GM12878 (cell line): ENCODE measurements around the gene SPINK7. TPM values are rescaled to one million over a fixed set of nuclear protein-coding genes. Genes with fewer than 3 reads are reported as not detected.

Experiments
- ATAC-seq: fragments of 200-7000 bp; cut with Tn5 transposase; 3 replicates; pipeline ENCODE4 v1.9.1; 2020; ENCODE audit warnings: mild to moderate bottlenecking, moderate library complexity
- BruUV-seq: library from RNA; stranded (reverse); fragments of 400-500 nt; replicated peaks from 2 replicates; lab custom pipeline; 2021; lab: Mats Ljungman, UMichigan
- CTCF ChIA-PET: fragments of 300-600 bp; sonication (Branson Sonifier 250); formaldehyde crosslinking; extraction: SDS; loops from one replicate; lab custom pipeline; 2021; ENCODE audit warnings: inconsistent platforms; lab: Yijun Ruan, JAX
- POLR2A ChIA-PET: fragments of 350-600 bp; formaldehyde crosslinking; extraction: SDS; loops from one replicate; lab custom pipeline; 2021; ENCODE audit warnings: inconsistent platforms; lab: Charles Lee
- RAD21 ChIA-PET: fragments of 300-600 bp; sonication (Branson Sonifier 250); formaldehyde crosslinking; loops from one replicate; lab custom pipeline; 2023; ENCODE audit warnings: antibody characterized with exemption; ENCODE audit not compliant: unreplicated experiment; lab: Charles Lee
- SMC1A ChIA-PET: fragments of 300-600 bp; sonication (Branson Sonifier 250); formaldehyde crosslinking; loops from one replicate; lab custom pipeline; 2023; ENCODE audit not compliant: unreplicated experiment, uncharacterized antibody; lab: Charles Lee
- DNase-seq: peaks from one replicate; pipeline ENCODE4 v3.0.0-alpha.2; 2011; ENCODE audit warnings: low read depth, low spot score
- FAIRE-seq: peaks from 3 replicates; lab custom pipeline; 2011; peaks lifted over from hg19 to GRCh38; lab: Jason Lieb, UNC
- H2AFZ ChIP-seq: 2 replicates; pipeline ENCODE4 v1.6.0; 2011; ENCODE audit warnings: low read depth, low read length, control low read depth; ENCODE audit not compliant: control insufficient read depth
- H3K27ac ChIP-seq: 2 replicates; pipeline ENCODE4 v1.5.1; 2011; ENCODE audit warnings: control low read depth; ENCODE audit not compliant: control insufficient read depth, insufficient read depth
- H3K27me3 ChIP-seq, 2 experiments: replicated peaks in 1 of 2; 2 replicates each; pipeline versions ENCODE4 v1.6.0 to v1.6.1; 2011; ENCODE audit warnings: low read length in 1 of 2; ENCODE audit not compliant: control insufficient read depth in 2 of 2, insufficient read depth in 2 of 2
- H3K36me3 ChIP-seq, 2 experiments: 2 replicates each; pipeline ENCODE4 v1.5.1; 2011; ENCODE audit warnings: low read length in 1 of 2; ENCODE audit not compliant: control insufficient read depth in 2 of 2, insufficient read depth in 2 of 2
- H3K4me1 ChIP-seq: 2 replicates; pipeline ENCODE4 v1.6.1; 2011; ENCODE audit warnings: mild to moderate bottlenecking, low read length, moderate library complexity, mixed read lengths; ENCODE audit not compliant: control insufficient read depth, insufficient read depth
- H3K4me2 ChIP-seq: 2 replicates; pipeline ENCODE4 v1.6.0; 2011; ENCODE audit warnings: control low read depth; ENCODE audit not compliant: control insufficient read depth, insufficient read depth
- H3K4me3 ChIP-seq: fragments of 200-600 bp; sonication (generic); 2 replicates; pipeline ENCODE4 v1.5.1; 2016
- H3K79me2 ChIP-seq: 2 replicates; pipeline ENCODE4 v1.6.0; 2011; ENCODE audit warnings: low read length; ENCODE audit not compliant: control insufficient read depth, insufficient read depth
- H3K9ac ChIP-seq: 2 replicates; pipeline ENCODE4 v1.8.0; 2011; ENCODE audit warnings: low read length, control low read depth, mixed read lengths; ENCODE audit not compliant: control insufficient read depth, insufficient read depth
- H3K9me3 ChIP-seq: replicated peaks from 3 replicates; pipeline ENCODE4 v1.5.1; 2011; ENCODE audit warnings: mild to moderate bottlenecking, low read length; ENCODE audit not compliant: control insufficient read depth, insufficient read depth
- H4K20me1 ChIP-seq: 2 replicates; pipeline ENCODE4 v1.6.0; 2011; ENCODE audit not compliant: control insufficient read depth, insufficient read depth
- ATF3 ChIP-seq: IDR thresholded peaks from 2 replicates; pipeline ENCODE4 v1.6.1; 2011; ENCODE audit warnings: low read depth, mild to moderate bottlenecking, low read length, moderate library complexity, borderline replicate concordance; ENCODE audit errors: extremely low read depth
- CHD4 ChIP-seq: fragments of 200-600 bp; sonication (generic); IDR thresholded peaks from 2 replicates; pipeline ENCODE4 v1.6.1; 2016; ENCODE audit warnings: mild to moderate bottlenecking
- CREB1 ChIP-seq: IDR thresholded peaks from 2 replicates; pipeline ENCODE4 v1.6.1; 2012; ENCODE audit warnings: low read depth, mild to moderate bottlenecking, inconsistent platforms
- IKZF1 ChIP-seq: fragments of 450-650 bp; conservative IDR thresholded peaks from 2 replicates; pipeline ENCODE4 v1.6.1; 2017; ENCODE audit warnings: antibody characterized with exemption, mild to moderate bottlenecking
- MYB ChIP-seq: fragments of 150-350 bp; IDR thresholded peaks from 2 replicates; pipeline ENCODE4 v1.6.1; 2014; ENCODE audit warnings: mild to moderate bottlenecking, low read depth, low read length, borderline replicate concordance
- NFYA ChIP-seq: IDR thresholded peaks from 2 replicates; pipeline ENCODE4 v1.6.1; 2011; ENCODE audit warnings: low read depth, mild to moderate bottlenecking, low read length, improper control_type of control experiment, borderline replicate concordance
- NR2F1 ChIP-seq: fragments of 450-650 bp; conservative IDR thresholded peaks from 2 replicates; pipeline ENCODE4 v1.6.1; 2017; ENCODE audit warnings: mild to moderate bottlenecking
- POLR2AphosphoS2 ChIP-seq: IDR thresholded peaks from 2 replicates; pipeline ENCODE4 v1.6.1; 2011; ENCODE audit warnings: low read depth, mild to moderate bottlenecking, low read length, improper control_type of control experiment, moderate library complexity
- REST ChIP-seq: IDR thresholded peaks from 2 replicates; pipeline ENCODE4 v1.6.1; 2012; ENCODE audit warnings: mild to moderate bottlenecking, low read depth, low read length
- RUNX3 ChIP-seq: IDR thresholded peaks from 2 replicates; pipeline ENCODE4 v1.6.1; 2012; ENCODE audit warnings: low read length, inconsistent platforms
- SMARCA5 ChIP-seq: fragments of 450-650 bp; IDR thresholded peaks from 2 replicates; pipeline ENCODE4 v1.6.1; 2017; ENCODE audit warnings: mild to moderate bottlenecking
- SMC3 ChIP-seq: IDR thresholded peaks from 2 replicates; pipeline ENCODE4 v1.6.1; 2011; ENCODE audit warnings: low read length, improper control_type of control experiment, borderline replicate concordance
- SREBF2 ChIP-seq: IDR thresholded peaks from 2 replicates; pipeline ENCODE4 v1.6.1; 2012; ENCODE audit warnings: mild to moderate bottlenecking, low read length
- WGBS: methylation state at CpG from one replicate; pipeline ENCODE4 v1.1.6; 2016; ENCODE audit warnings: low lambda C conversion rate; ENCODE audit not compliant: insufficient replicate concordance, insufficient coverage; ENCODE audit errors: missing lambda C conversion rate; 5-methylcytosine and 5-hydroxymethylcytosine counted together
- in situ Hi-C: fragments of 300-500 bp; cut with MboI; formaldehyde crosslinking; loops from 9 replicates; pipeline ENCODE4 v1.14.3; 2018; ENCODE audit warnings: mixed read lengths
- intact Hi-C: fragments of 100-400 bp; cut with micrococcal nuclease; formaldehyde crosslinking; loops from one replicate; pipeline ENCODE4 v1.14.2; 2022; ENCODE audit not compliant: unreplicated experiment
- polyA plus RNA-seq, 11 experiments: library from polyadenylated mRNA; depleted of rRNA in 4 of 11; unstranded in 6 of 11; stranded (reverse) in 5 of 11; fragments of >200 nt; fragmentation: Nextera tagmentation in 4 of 11; fragmentation: Illumina TruSeq in 1 of 11; extraction: Ambion mirVana in 4 of 11; extraction: Trizol in 1 of 11; gene quantifications; 1 replicate in 1 of 11; 2 replicates in 10 of 11; pipeline versions ENCODE4 v1.2.1 to v1.2.3, GENCODE V29; 2011 to 2016; ENCODE audit warnings: inconsistent platforms in 2 of 11, missing spikeins in 2 of 11, low read depth in 1 of 11
- total RNA-seq, 4 experiments: library from RNA; depleted of rRNA in 3 of 4; stranded (reverse); fragments of >200 nt in 3 of 4; fragmentation: Illumina TruSeq in 1 of 4; extraction: Trizol in 1 of 4; gene quantifications; 2 replicates each; pipeline versions ENCODE4 v1.2.1 to v1.2.3, GENCODE V29; 2013 to 2021

Gene SPINK7
- total and polyA plus RNA-seq, 10 of the 15 experiments (the other 5 are each of a cell fraction or from before 2014, with no cell fraction given) = not detected

DNA sequence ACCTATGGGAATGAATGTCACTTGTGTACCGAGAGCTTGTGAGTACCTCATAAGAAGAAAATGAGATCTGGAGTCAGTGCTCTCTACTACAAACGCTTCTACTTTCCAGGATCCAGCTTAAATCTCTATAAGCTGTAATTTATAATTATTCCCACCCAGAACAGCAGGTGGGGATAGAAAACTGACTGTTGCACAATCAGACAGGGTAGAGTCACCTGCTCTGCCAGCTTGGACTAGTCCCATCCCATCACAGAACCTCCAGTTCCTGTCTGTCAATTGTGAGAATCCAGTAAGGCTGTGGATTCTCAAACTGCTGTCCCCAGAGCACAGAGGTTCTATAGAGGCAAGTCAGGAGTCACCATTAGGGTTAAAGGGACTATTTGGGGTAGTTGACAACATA lies 2.0 kb downstream of the SPINK7 start:
- Histone ChIP-seq H3K27me3 (no peaks in the 10 kb centered on the region), H3K9me3 (no peaks in the 10 kb centered on the region), H3K27ac (no peak overlapping the region), H3K4me3 (no peak overlapping the region), H3K79me2 (no peaks in the 10 kb centered on the region), H4K20me1 (no peaks in the 10 kb centered on the region), H3K36me3 (no peaks in the 10 kb centered on the region), H3K4me2 (no peak overlapping the region), H3K4me1 (no peaks in the 10 kb centered on the region)
- ChIA-PET CTCF (interaction anchor here (1.0 to 1.2 kb wide), 3 partner anchors 22 to 417 kb away, joined by 3 to 4 read pairs (median 3); no protein-coding TSS in a partner anchor), SMC1A (interaction anchor here (0.6 to 1.1 kb wide), 2 partner anchors 11 to 60 kb away, joined by 3 to 5 read pairs; no protein-coding TSS in a partner anchor), POLR2A (no interaction called here), RAD21 (no interaction called here)
- BruUV-seq = no TSS peak
- no peak for ATAC-seq
- intact Hi-C loops (no loop called here), in situ Hi-C loops (no loop called here)
- DNase-seq = no peak
- FAIRE-seq = no peak
- WGBS = 43% methylated on average over 2 of the region's 2 CpGs
- TF ChIP-seq SREBF2 (no peak), ATF3 (no peak), SMC3 (no peak), SMARCA5 (no peak), CREB1 (no peak), POLR2AphosphoS2 (no peak), REST (no peak), MYB (no peak), NR2F1 (no peak), NFYA (no peak), CHD4 (no peak), IKZF1 (no peak), RUNX3 (no peak)
- TF ChIP-seq, all 136 proteins: peak for 0
- Histone ChIP-seq H2AFZ (no peak overlapping the region), H3K9ac (no peak overlapping the region)
